ENCODE data around the gene POLR2J.
A peak's percentile ranks its signal among the peaks of the same experiment; 100 is the strongest.

The POLR2J gene

GRCh38 chr7:102426268-102427018 lies 52.3 kb downstream of the POLR2J start:
- DNase-seq, result no peak
- H3K4me3 ChIP-seq (ENCODE audit: low read depth, low read length), result no peak overlapping the region
- H3K36me3 ChIP-seq, result peaks cover 40% of the 10 kb centered on the region
- H3K9me3 ChIP-seq (ENCODE audit: severe bottlenecking), result no peaks in the 10 kb centered on the region
- H3K27me3 ChIP-seq (ENCODE audit: insufficient read depth, low read depth, severe bottlenecking), result no peaks in the 10 kb centered on the region
- no peak for TF ChIP-seq CTCF (IDR thresholded peaks at IDR 0.05; ENCODE audit: low read depth, low read length)
- peak overlapping the region; percentile 90 for H3K27ac ChIP-seq

GRCh38 chr7:102425639-102426267 lies 53.0 kb downstream of the POLR2J start:
- Histone ChIP-seq H3K27me3 (ENCODE audit: insufficient read depth, low read depth, severe bottlenecking) (no peaks in the 10 kb centered on the region), H3K27ac (peak overlapping the region; percentile 90), H3K36me3 (peaks cover 46% of the 10 kb centered on the region), H3K9me3 (ENCODE audit: severe bottlenecking) (no peaks in the 10 kb centered on the region), H3K4me3 (ENCODE audit: low read depth, low read length) (no peak overlapping the region)
- peak; percentile 97 for DNase-seq
- no peak for TF ChIP-seq CTCF (IDR thresholded peaks at IDR 0.05; ENCODE audit: low read depth, low read length)

- Histone ChIP-seq H3K27me3 (ENCODE audit: insufficient read depth, low read depth, severe bottlenecking) (no peaks in the 10 kb centered on the region), H3K36me3 (peaks cover 55% of the 10 kb centered on the region), H3K9me3 (ENCODE audit: severe bottlenecking) (no peaks in the 10 kb centered on the region), H3K4me3 (ENCODE audit: low read depth, low read length) (no peak overlapping the region), H3K27ac (peak overlapping the region; percentile 90)
- no peak for DNase-seq
- no peak for TF ChIP-seq CTCF (IDR thresholded peaks at IDR 0.05; ENCODE audit: low read depth, low read length)
These were observed 53.9 kb downstream of the POLR2J start for GRCh38 chr7:102424787-102425218.

GRCh38 chr7:102424129-102424551 lies 54.6 kb downstream of the POLR2J start:
- Histone ChIP-seq H3K27ac (peak overlapping the region; percentile 90), H3K36me3 (peaks cover 56% of the 10 kb centered on the region), H3K4me3 (ENCODE audit: low read depth, low read length) (no peak overlapping the region), H3K9me3 (ENCODE audit: severe bottlenecking) (no peaks in the 10 kb centered on the region), H3K27me3 (ENCODE audit: insufficient read depth, low read depth, severe bottlenecking) (no peaks in the 10 kb centered on the region)
- DNase-seq, result peak; percentile 93
- TF ChIP-seq CTCF (IDR thresholded peaks at IDR 0.05; ENCODE audit: low read depth, low read length), result no peak
